Right ventricle myocardium inferior (tissue), 1 donor: Measurements from ENCODE around the gene CABLES1. TPM values are rescaled to one million over a fixed set of nuclear protein-coding genes. Genes with fewer than 3 reads are reported as not detected.

ENCODE experiments used
- ATAC-seq: fragments of 200-7000 bp; cut with Tn5 transposase; one replicate; pipeline ENCODE4 v1.9.1; 2020; ENCODE audit warnings: mild to moderate bottlenecking, moderate library complexity
- DNase-seq: peaks from one replicate; pipeline ENCODE4 v3.0.0; 2021; ENCODE audit errors: missing footprints
- intact Hi-C: fragments of 100-400 bp; cut with DNase I; formaldehyde crosslinking; loops from one replicate; pipeline ENCODE4 v1.11.0; 2022
- total RNA-seq: library from RNA; stranded (reverse); fragmentation: NEBNext Ultra II Directional; extraction: Animal tissue kit (Norgen Biotek cat#: 25700); gene quantifications from one replicate; pipeline ENCODE4 v1.2.1, GENCODE V29; 2021
- donor health status: DM: no; HTN: yes; CAD: no; lungs with severe emphysema.

CABLES1 gene
- total RNA-seq, 1 donor from 2014 or later: 3.1 TPM

GRCh38 chr18:23137097-23137635 lies 1.9 kb downstream of the CABLES1 start:
- no peak for DNase-seq
- intact Hi-C loops: loop anchor here (5.0 kb wide), 2 partner anchors 100 to 140 kb away; no protein-coding TSS in a partner anchor
- no peak for ATAC-seq

GRCh38 chr18:23137788-23138216 lies 2.5 kb downstream of the CABLES1 start:
- intact Hi-C loops: loop anchor here (5.0 kb wide), 2 partner anchors 99 to 139 kb away; no protein-coding TSS in a partner anchor
- no peak for ATAC-seq
- DNase-seq: no peak

GRCh38 chr18:23138471-23138870 lies 3.2 kb downstream of the CABLES1 start:
- intact Hi-C loops: loop anchor here (5.0 kb wide), 2 partner anchors 99 to 139 kb away; no protein-coding TSS in a partner anchor
- no peak for DNase-seq
- ATAC-seq: peak; percentile 62

GRCh38 chr18:23141104-23141999 lies 6.1 kb downstream of the CABLES1 start:
- intact Hi-C loops: no loop called here
- peak; percentile 27 for ATAC-seq
- no peak for DNase-seq

- DNase-seq (no peak), ATAC-seq (no peak)
- intact Hi-C loops: no loop called here
These were observed 7.1 kb downstream of the CABLES1 start for GRCh38 chr18:23142251-23142929.

- DNase-seq: no peak
- intact Hi-C loops: no loop called here
- peak; percentile 72 for ATAC-seq
These were observed 7.9 kb downstream of the CABLES1 start for GRCh38 chr18:23143016-23143814.

- ATAC-seq (peak; percentile 51), DNase-seq (no peak)
- intact Hi-C loops: no loop called here
These were observed 8.6 kb downstream of the CABLES1 start for GRCh38 chr18:23143815-23144261.

- intact Hi-C loops: no loop called here
- DNase-seq (no peak), ATAC-seq (no peak)
These were observed 9.4 kb downstream of the CABLES1 start for GRCh38 chr18:23144640-23145039.

- intact Hi-C loops: no loop called here
- no peak for DNase-seq
- no peak for ATAC-seq
These were observed 10.3 kb downstream of the CABLES1 start for GRCh38 chr18:23145621-23146020.

- DNase-seq (no peak), ATAC-seq (no peak)
- intact Hi-C loops: no loop called here
These were observed 11.7 kb downstream of the CABLES1 start for GRCh38 chr18:23146861-23147469.

GRCh38 chr18:23148382-23148781 lies 13.1 kb downstream of the CABLES1 start:
- intact Hi-C loops: no loop called here
- ATAC-seq (no peak), DNase-seq (no peak)

- ATAC-seq: no peak
- intact Hi-C loops: no loop called here
These were observed 14.3 kb downstream of the CABLES1 start for GRCh38 chr18:23149570-23149969.

GRCh38 chr18:23151414-23152099 lies 16.3 kb downstream of the CABLES1 start:
- intact Hi-C loops: no loop called here
- no peak for DNase-seq
- ATAC-seq: no peak

More at GRCh38 chr18:23149570-23149969, 14.3 kb downstream of the CABLES1 start:
- no peak for DNase-seq

- intact Hi-C loops: no loop called here
- DNase-seq: no peak
- ATAC-seq: no peak
These were observed 18.7 kb downstream of the CABLES1 start for GRCh38 chr18:23154030-23154429.

- DNase-seq (no peak), ATAC-seq (no peak)
- intact Hi-C loops: no loop called here
These were observed 19.7 kb downstream of the CABLES1 start for GRCh38 chr18:23154823-23155500.

- DNase-seq (no peak), ATAC-seq (no peak)
- intact Hi-C loops: no loop called here
These were observed 20.3 kb downstream of the CABLES1 start for GRCh38 chr18:23155537-23155936.

- DNase-seq (no peak), ATAC-seq (no peak)
These were observed 20.8 kb downstream of the CABLES1 start for GRCh38 chr18:23156134-23156533.

More at GRCh38 chr18:23156134-23156533, 20.8 kb downstream of the CABLES1 start:
- intact Hi-C loops: no loop called here
